Astrocyte (in vitro differentiated cells and primary cell): ENCODE measurements around the gene TRMT10A. TPM values are rescaled to one million over a fixed set of nuclear protein-coding genes. Genes with fewer than 3 reads are reported as not detected.

Source experiments
- DNase-seq: peaks from one replicate; pipeline ENCODE4 v3.0.0-alpha.2; 2010; ENCODE audit warnings: low read depth
- FAIRE-seq: peaks from 2 replicates; lab custom pipeline; 2011; peaks lifted over from hg19 to GRCh38; lab: Jason Lieb, UNC
- H2AFZ ChIP-seq: 2 replicates; pipeline ENCODE4 v1.6.0; 2012; ENCODE audit warnings: low read depth, low read length, inconsistent platforms
- H3K27ac ChIP-seq: 2 replicates; pipeline ENCODE4 v1.5.1; 2011; ENCODE audit warnings: low read depth, low read length, inconsistent platforms
- H3K27me3 ChIP-seq: 2 replicates; pipeline ENCODE4 v1.6.0; 2011; ENCODE audit warnings: low read length, inconsistent platforms; ENCODE audit not compliant: insufficient read depth
- H3K36me3 ChIP-seq: 2 replicates; pipeline ENCODE4 v1.5.1; 2011; ENCODE audit warnings: low read length, inconsistent platforms; ENCODE audit not compliant: insufficient read depth
- H3K4me1 ChIP-seq: 2 replicates; pipeline ENCODE4 v1.5.1; 2011; ENCODE audit warnings: low read length, inconsistent platforms; ENCODE audit not compliant: insufficient read depth
- H3K4me2 ChIP-seq: 2 replicates; pipeline ENCODE4 v1.6.0; 2012; ENCODE audit warnings: low read length, inconsistent platforms
- H3K4me3 ChIP-seq: 2 replicates; pipeline ENCODE4 v1.5.1; 2011; ENCODE audit warnings: low read depth, mild to moderate bottlenecking, low read length, inconsistent platforms; ENCODE audit not compliant: insufficient read depth
- H3K79me2 ChIP-seq: 2 replicates; pipeline ENCODE4 v1.6.0; 2012; ENCODE audit warnings: mild to moderate bottlenecking, low read length, inconsistent platforms; ENCODE audit not compliant: insufficient read depth
- H3K9ac ChIP-seq: 2 replicates; pipeline ENCODE4 v1.6.0; 2012; ENCODE audit warnings: mild to moderate bottlenecking, low read length, inconsistent platforms
- H3K9me3 ChIP-seq: 2 replicates; pipeline ENCODE4 v1.5.1; 2012; ENCODE audit warnings: low read depth, mild to moderate bottlenecking, low read length, inconsistent platforms; ENCODE audit not compliant: insufficient read depth
- H4K20me1 ChIP-seq: 2 replicates; pipeline ENCODE4 v1.6.0; 2012; ENCODE audit warnings: low read length, inconsistent platforms; ENCODE audit not compliant: insufficient read depth
- H3K27ac Mint-ChIP-seq: one replicate; pipeline ENCODE4 v1.8.0; 2021; ENCODE audit warnings: mild to moderate bottlenecking, mixed read lengths; ENCODE audit not compliant: unreplicated experiment
- H3K27me3 Mint-ChIP-seq: one replicate; pipeline ENCODE4 v1.8.0; 2021; ENCODE audit warnings: low read depth, mixed read lengths; ENCODE audit not compliant: unreplicated experiment
- H3K36me3 Mint-ChIP-seq: one replicate; pipeline ENCODE4 v1.8.0; 2021; ENCODE audit warnings: low read depth, mixed read lengths; ENCODE audit not compliant: unreplicated experiment
- H3K4me1 Mint-ChIP-seq: one replicate; pipeline ENCODE4 v1.8.0; 2021; ENCODE audit warnings: low read depth, mixed read lengths; ENCODE audit not compliant: unreplicated experiment
- H3K4me3 Mint-ChIP-seq: one replicate; pipeline ENCODE4 v1.8.0; 2021; ENCODE audit warnings: mild to moderate bottlenecking, moderate library complexity, mixed read lengths; ENCODE audit not compliant: unreplicated experiment
- H3K9me3 Mint-ChIP-seq: one replicate; pipeline ENCODE4 v1.8.0; 2021; ENCODE audit warnings: mild to moderate bottlenecking, mixed read lengths; ENCODE audit not compliant: unreplicated experiment
- EZH2 ChIP-seq: IDR thresholded peaks from 2 replicates; pipeline ENCODE4 v1.6.1; 2012; ENCODE audit warnings: mild to moderate bottlenecking, low read length, inconsistent platforms; ENCODE audit not compliant: insufficient read depth
- total RNA-seq: library from RNA; stranded (reverse); gene quantifications from 2 replicates; pipeline ENCODE4 v1.2.1, GENCODE V29; 2021
- TF ChIP-seq, protein P1 (sequence below): IDR thresholded peaks from 2 replicates; pipeline ENCODE4 v1.5.1; 2011; ENCODE audit warnings: low read depth, mild to moderate bottlenecking, inconsistent platforms, low read length, moderate library complexity; ENCODE audit not compliant: insufficient read depth

The TRMT10A gene
- total RNA-seq, 1 donor from 2014 or later, result 11.8 TPM

- no peaks in the 10 kb centered on the region for H3K9me3 Mint-ChIP-seq
- DNase-seq, result no peak
- Histone ChIP-seq H3K4me3 (no peak overlapping the region), H3K9ac (no peak overlapping the region), H2AFZ (no peak overlapping the region), H3K36me3 (no peaks in the 10 kb centered on the region), H3K4me2 (no peak overlapping the region), H3K79me2 (no peaks in the 10 kb centered on the region), H3K4me1 (no peaks in the 10 kb centered on the region), H3K27me3 (no peaks in the 10 kb centered on the region), H4K20me1 (no peaks in the 10 kb centered on the region), H3K9me3 (no peaks in the 10 kb centered on the region), H3K27ac (no peak overlapping the region)
- no peak overlapping the region for H3K27ac Mint-ChIP-seq
- H3K4me1 Mint-ChIP-seq, result peaks cover 14% of the 10 kb centered on the region
- FAIRE-seq, result no peak
- H3K27me3 Mint-ChIP-seq, result no peaks in the 10 kb centered on the region
- no peak overlapping the region for H3K4me3 Mint-ChIP-seq
- H3K36me3 Mint-ChIP-seq, result no peaks in the 10 kb centered on the region
- no peak for TF ChIP-seq EZH2
- TF ChIP-seq, protein P1, sequence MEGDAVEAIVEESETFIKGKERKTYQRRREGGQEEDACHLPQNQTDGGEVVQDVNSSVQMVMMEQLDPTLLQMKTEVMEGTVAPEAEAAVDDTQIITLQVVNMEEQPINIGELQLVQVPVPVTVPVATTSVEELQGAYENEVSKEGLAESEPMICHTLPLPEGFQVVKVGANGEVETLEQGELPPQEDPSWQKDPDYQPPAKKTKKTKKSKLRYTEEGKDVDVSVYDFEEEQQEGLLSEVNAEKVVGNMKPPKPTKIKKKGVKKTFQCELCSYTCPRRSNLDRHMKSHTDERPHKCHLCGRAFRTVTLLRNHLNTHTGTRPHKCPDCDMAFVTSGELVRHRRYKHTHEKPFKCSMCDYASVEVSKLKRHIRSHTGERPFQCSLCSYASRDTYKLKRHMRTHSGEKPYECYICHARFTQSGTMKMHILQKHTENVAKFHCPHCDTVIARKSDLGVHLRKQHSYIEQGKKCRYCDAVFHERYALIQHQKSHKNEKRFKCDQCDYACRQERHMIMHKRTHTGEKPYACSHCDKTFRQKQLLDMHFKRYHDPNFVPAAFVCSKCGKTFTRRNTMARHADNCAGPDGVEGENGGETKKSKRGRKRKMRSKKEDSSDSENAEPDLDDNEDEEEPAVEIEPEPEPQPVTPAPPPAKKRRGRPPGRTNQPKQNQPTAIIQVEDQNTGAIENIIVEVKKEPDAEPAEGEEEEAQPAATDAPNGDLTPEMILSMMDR, result no peak
Measured at GRCh38 chr4:99591757-99592156, 27.9 kb upstream of the TRMT10A start.

- no peak overlapping the region for H3K27ac ChIP-seq
- Mint-ChIP-seq H3K4me1 (peaks cover 14% of the 10 kb centered on the region), H3K9me3 (no peaks in the 10 kb centered on the region), H3K27ac (peak overlapping the region; percentile 16), H3K4me3 (no peak overlapping the region), H3K36me3 (no peaks in the 10 kb centered on the region), H3K27me3 (no peaks in the 10 kb centered on the region)
- H3K9ac ChIP-seq, result no peak overlapping the region
- no peaks in the 10 kb centered on the region for H3K36me3 ChIP-seq
- DNase-seq, result peak; percentile 23
- H2AFZ ChIP-seq, result no peak overlapping the region
- no peak for FAIRE-seq
- H3K4me3 ChIP-seq, result no peak overlapping the region
- no peaks in the 10 kb centered on the region for H3K9me3 ChIP-seq
- no peak for TF ChIP-seq EZH2
- TF ChIP-seq, protein P1, result no peak
- H3K79me2 ChIP-seq, result no peaks in the 10 kb centered on the region
- H3K27me3 ChIP-seq, result no peaks in the 10 kb centered on the region
- no peaks in the 10 kb centered on the region for H4K20me1 ChIP-seq
- H3K4me2 ChIP-seq, result no peak overlapping the region
- no peaks in the 10 kb centered on the region for H3K4me1 ChIP-seq
Measured at GRCh38 chr4:99587803-99588202, 24.0 kb upstream of the TRMT10A start.

DNA sequence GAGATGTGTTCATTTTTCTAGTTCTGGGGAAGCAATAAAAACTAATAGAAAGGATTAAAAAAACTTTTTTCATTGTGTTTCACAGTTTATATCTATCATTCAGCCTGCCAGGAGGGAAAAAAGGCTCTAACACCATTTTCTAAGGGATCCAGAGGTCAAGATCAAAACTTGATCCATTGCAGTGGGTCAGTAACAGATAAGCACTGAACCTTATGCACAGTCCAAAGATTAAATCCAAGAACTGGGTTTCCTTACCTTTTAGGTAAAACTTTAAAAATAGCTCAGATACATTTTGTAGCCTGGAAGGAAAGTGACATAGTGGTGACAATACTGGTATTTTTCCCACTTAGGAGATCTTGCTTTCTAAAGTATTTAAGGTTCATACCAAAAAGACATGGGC lies 23.5 kb upstream of the TRMT10A start:
- no peaks in the 10 kb centered on the region for H3K36me3 Mint-ChIP-seq
- Histone ChIP-seq H2AFZ (no peak overlapping the region), H3K27ac (no peak overlapping the region), H3K9me3 (no peaks in the 10 kb centered on the region), H3K4me3 (no peak overlapping the region), H3K9ac (no peak overlapping the region), H3K4me1 (no peaks in the 10 kb centered on the region), H3K79me2 (no peaks in the 10 kb centered on the region), H3K27me3 (no peaks in the 10 kb centered on the region), H4K20me1 (no peaks in the 10 kb centered on the region), H3K36me3 (no peaks in the 10 kb centered on the region), H3K4me2 (no peak overlapping the region)
- FAIRE-seq (no peak), DNase-seq (no peak)
- TF ChIP-seq, protein P1, result no peak
- no peak for TF ChIP-seq EZH2
- peak overlapping the region; percentile 16 for H3K27ac Mint-ChIP-seq
- no peak overlapping the region for H3K4me3 Mint-ChIP-seq
- H3K27me3 Mint-ChIP-seq, result no peaks in the 10 kb centered on the region
- peaks cover 14% of the 10 kb centered on the region for H3K4me1 Mint-ChIP-seq
- H3K9me3 Mint-ChIP-seq, result no peaks in the 10 kb centered on the region
